Neutrophil (primary cell): ENCODE data around the gene NSG1.

Experiments used
- H3K27ac ChIP-seq: fragments of 200-600 bp; sonication (generic); 2 replicates; pipeline ENCODE4 v1.5.1; 2016; ENCODE audit warnings: mild to moderate bottlenecking, moderate library complexity
- H3K27me3 ChIP-seq: fragments of 200-600 bp; sonication (generic); 2 replicates; pipeline ENCODE4 v1.6.0; 2016; ENCODE audit warnings: mild to moderate bottlenecking
- H3K36me3 ChIP-seq: fragments of 200-600 bp; sonication (generic); 2 replicates; pipeline ENCODE4 v1.5.1; 2017
- H3K4me1 ChIP-seq, 2 experiments: fragments of 200-600 bp in 1 of 2; sonication (generic) in 1 of 2; 1 replicate in 1 of 2; 2 replicates in 1 of 2; pipeline versions ENCODE4 v1.5.1 to v1.6.1; 2013 to 2016; ENCODE audit warnings: low read depth in 1 of 2, low read length in 1 of 2, mild to moderate bottlenecking in 1 of 2, moderate library complexity in 1 of 2; ENCODE audit not compliant: control insufficient read depth in 1 of 2, insufficient read depth in 1 of 2
- H3K4me3 ChIP-seq, 2 experiments: fragments of 200-600 bp in 1 of 2; sonication (generic) in 1 of 2; 1 replicate in 1 of 2; 2 replicates in 1 of 2; pipeline ENCODE4 v1.5.1; 2013 to 2016; ENCODE audit warnings: low read depth in 1 of 2, low read length in 1 of 2, mild to moderate bottlenecking in 1 of 2, moderate library complexity in 1 of 2
- H3K9me3 ChIP-seq: fragments of 200-600 bp; sonication (generic); 2 replicates; pipeline ENCODE4 v1.5.1; 2016
- TF ChIP-seq, protein P1 (sequence below): fragments of 200-600 bp; sonication (generic); IDR thresholded peaks from 2 replicates; pipeline ENCODE4 v1.5.1; 2016; ENCODE audit warnings: antibody characterized with exemption

NSG1 gene, protein sequence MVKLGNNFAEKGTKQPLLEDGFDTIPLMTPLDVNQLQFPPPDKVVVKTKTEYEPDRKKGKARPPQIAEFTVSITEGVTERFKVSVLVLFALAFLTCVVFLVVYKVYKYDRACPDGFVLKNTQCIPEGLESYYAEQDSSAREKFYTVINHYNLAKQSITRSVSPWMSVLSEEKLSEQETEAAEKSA

DNA sequence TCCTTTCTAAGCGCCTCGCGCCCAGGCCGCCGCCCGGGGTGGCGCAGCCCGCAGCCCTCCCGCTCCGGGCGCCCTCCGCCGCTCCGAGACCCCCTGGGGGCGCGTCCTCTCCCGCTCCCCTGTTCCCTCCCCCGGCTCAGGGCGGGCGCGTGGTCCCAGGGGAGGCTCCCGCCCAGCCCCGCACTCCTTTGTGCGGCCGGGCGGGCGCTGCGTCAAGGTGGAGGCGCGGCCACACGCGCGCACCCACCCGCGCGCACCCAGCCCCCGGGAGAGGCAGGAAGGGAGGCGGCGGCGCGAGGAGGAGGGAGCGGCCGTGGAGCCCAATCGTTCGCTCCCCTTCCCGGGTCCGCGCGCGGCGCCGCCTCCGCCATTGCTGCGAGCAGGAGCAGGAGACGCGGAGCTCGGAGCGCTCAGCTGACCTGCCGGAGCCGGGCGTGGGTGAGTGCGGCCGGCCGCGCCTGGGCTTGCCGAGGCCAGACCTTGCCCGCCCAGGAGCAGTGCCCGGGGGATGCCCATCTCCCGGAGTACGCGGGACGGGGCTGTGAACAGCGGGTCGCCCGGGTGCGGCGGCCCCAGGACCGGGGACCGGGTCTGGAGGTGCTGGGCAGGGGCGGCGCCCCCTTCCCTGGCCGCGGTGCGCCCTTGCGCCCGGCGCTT is at the start of gene NSG1:
Gene NSG1, plus strand, starts transcription at position 367 of the 657 bp plus-strand sequence. CDS start 528 bp downstream, outside the sequence.
- Histone ChIP-seq H3K4me3 (no peak within 1 kb of the TSS), H3K27ac (no peak within 1 kb of the TSS), H3K27me3 (peaks cover 95% of the 10 kb centered on the region), H3K4me1 (no peaks in the 10 kb centered on the region), H3K9me3 (no peaks in the 10 kb centered on the region), H3K36me3 (no peaks in the 10 kb centered on the region)
- TF ChIP-seq, protein P1, sequence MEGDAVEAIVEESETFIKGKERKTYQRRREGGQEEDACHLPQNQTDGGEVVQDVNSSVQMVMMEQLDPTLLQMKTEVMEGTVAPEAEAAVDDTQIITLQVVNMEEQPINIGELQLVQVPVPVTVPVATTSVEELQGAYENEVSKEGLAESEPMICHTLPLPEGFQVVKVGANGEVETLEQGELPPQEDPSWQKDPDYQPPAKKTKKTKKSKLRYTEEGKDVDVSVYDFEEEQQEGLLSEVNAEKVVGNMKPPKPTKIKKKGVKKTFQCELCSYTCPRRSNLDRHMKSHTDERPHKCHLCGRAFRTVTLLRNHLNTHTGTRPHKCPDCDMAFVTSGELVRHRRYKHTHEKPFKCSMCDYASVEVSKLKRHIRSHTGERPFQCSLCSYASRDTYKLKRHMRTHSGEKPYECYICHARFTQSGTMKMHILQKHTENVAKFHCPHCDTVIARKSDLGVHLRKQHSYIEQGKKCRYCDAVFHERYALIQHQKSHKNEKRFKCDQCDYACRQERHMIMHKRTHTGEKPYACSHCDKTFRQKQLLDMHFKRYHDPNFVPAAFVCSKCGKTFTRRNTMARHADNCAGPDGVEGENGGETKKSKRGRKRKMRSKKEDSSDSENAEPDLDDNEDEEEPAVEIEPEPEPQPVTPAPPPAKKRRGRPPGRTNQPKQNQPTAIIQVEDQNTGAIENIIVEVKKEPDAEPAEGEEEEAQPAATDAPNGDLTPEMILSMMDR: no peak

DNA sequence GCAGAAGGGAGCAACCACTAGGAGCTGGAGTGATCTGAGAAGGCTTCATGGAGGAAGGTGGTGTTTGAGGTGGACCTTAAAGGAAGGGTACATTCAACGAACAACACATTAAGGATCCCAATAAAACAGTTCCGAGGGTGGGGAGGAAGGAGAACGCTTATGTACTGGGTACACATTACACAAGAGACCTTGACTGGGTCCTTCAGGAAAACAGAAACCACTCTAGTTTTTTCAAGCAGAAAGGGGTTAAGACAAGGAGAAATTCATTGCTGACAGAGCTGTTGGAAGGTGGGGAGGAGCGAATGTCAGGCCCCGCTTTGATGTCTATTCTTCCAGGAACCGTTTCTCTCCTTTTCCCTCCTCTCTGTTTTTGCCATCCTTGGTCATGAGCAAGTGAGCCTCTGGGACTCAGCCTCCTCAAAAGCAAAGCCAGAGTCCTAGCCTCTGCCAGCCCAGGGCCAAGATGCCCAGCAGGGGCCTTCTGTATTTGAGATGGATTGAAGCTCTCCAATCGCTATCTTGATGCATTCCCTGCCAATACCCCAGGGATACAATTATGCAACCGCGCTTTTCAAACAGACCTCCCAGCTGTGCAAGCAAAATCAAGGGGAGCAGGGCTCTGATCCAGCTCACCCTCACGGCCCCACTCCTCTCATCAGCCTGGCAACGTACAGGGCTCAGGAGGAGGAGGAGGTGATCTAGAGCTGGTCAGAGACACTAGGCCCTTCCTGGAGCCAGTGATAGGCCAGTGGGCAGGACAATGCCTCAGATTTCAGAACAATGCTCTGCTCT is 48.5 kb upstream of the NSG1 start:
- Histone ChIP-seq H3K27me3 (no peaks in the 10 kb centered on the region), H3K27ac (no peak overlapping the region), H3K9me3 (no peaks in the 10 kb centered on the region), H3K4me1 (no peaks in the 10 kb centered on the region), H3K36me3 (no peaks in the 10 kb centered on the region), H3K4me3 (no peak overlapping the region)
- TF ChIP-seq, protein P1: no peak

DNA sequence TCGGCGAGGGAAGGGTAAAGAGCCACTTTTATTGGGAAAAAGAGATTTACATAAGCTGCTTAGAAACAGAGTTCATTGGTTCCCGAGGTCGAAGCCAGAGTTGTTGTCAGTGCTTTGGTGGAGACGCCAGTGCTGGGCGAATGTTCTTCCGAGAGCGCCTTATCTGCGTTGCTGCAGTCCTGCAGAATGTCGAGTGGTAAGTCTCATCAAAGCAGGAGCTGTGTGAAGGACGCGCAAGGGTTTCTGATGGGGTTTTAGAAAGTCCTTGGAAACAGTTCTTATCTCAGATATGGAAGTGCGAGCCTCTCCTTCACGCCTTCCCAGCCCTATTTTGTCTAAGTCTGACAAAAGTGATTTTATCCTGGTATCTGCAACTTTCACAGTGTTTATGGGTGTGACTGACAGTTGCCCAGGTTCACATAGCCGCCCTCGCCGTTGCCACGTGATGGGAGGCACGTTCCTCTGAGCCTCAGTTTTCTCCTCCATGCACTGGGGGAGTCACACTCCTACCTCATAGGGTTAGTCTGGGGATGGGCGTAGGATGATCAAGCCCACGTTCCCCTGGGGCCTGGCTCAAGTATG is 47.3 kb upstream of the NSG1 start:
- H3K4me3 ChIP-seq: no peak overlapping the region
- no peaks in the 10 kb centered on the region for H3K9me3 ChIP-seq
- no peak overlapping the region for H3K27ac ChIP-seq
- no peaks in the 10 kb centered on the region for H3K4me1 ChIP-seq
- H3K36me3 ChIP-seq: no peaks in the 10 kb centered on the region
- H3K27me3 ChIP-seq: no peaks in the 10 kb centered on the region
- TF ChIP-seq, protein P1: no peak

DNA sequence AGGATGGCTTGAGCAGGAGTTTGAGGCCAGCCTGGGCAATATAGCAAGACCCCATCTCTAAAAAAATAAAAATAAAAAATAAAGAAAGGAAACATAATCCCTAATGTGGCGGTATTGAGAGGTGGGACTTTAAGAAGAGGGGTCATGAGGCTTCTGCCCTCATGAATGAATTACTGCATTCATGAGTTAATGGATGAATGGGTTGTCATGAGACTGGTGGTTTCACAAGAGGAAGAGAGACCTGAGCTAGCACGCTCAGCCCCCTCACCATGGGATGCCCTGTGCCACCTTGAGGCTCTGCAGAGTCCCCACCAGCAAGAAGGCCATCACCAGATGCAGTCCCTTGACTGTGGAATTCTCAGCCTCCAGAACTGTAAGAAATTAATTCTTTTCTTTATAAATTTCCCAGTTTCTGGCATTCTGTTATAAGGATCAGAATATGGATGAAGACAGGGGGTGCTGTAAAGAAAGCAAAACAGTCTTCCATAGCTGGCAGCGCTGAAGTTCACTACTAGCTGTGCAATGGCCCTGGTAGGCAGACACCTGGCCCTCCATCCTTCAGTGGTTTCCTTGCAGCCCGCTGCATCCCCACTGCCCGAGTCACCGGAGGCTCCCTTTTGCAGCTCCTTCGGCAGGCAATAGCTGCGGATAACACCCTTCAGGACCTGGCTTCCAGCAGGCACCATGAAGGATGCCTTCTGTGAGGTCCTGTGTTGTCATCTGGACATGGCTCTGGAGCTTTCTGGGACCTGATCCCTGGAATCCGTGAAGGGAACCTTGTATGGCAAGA is 44.8 kb upstream of the NSG1 start:
- H3K27ac ChIP-seq: no peak overlapping the region
- TF ChIP-seq, protein P1: no peak
- H3K4me3 ChIP-seq: no peak overlapping the region
- H3K9me3 ChIP-seq: no peaks in the 10 kb centered on the region
- no peaks in the 10 kb centered on the region for H3K27me3 ChIP-seq
- H3K36me3 ChIP-seq: no peaks in the 10 kb centered on the region
- no peaks in the 10 kb centered on the region for H3K4me1 ChIP-seq

DNA sequence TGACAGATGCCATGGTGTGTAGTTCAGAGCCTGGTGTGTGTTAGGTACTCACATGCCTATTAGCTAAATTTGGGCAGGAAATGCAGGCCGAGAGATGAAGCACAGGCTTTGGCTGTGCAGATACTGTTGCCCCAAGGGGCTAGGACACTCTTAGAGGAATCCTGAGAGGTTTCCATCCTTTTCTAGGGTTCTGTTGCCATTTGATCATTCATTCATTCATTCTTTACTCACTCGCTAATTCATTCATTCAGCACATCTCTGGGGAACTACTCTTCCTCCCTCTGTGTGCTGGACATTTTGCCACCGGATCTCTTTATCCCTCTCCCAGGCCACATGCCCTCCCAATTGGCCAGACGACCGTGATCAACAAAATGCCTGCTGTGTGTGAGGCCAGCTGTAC is 43.9 kb upstream of the NSG1 start:
- Histone ChIP-seq H3K27ac (no peak overlapping the region), H3K4me3 (no peak overlapping the region), H3K9me3 (no peaks in the 10 kb centered on the region), H3K27me3 (no peaks in the 10 kb centered on the region), H3K4me1 (no peaks in the 10 kb centered on the region), H3K36me3 (no peaks in the 10 kb centered on the region)
- TF ChIP-seq, protein P1: no peak
